ENCODE data around the gene GHR.

GHR gene

DNA sequence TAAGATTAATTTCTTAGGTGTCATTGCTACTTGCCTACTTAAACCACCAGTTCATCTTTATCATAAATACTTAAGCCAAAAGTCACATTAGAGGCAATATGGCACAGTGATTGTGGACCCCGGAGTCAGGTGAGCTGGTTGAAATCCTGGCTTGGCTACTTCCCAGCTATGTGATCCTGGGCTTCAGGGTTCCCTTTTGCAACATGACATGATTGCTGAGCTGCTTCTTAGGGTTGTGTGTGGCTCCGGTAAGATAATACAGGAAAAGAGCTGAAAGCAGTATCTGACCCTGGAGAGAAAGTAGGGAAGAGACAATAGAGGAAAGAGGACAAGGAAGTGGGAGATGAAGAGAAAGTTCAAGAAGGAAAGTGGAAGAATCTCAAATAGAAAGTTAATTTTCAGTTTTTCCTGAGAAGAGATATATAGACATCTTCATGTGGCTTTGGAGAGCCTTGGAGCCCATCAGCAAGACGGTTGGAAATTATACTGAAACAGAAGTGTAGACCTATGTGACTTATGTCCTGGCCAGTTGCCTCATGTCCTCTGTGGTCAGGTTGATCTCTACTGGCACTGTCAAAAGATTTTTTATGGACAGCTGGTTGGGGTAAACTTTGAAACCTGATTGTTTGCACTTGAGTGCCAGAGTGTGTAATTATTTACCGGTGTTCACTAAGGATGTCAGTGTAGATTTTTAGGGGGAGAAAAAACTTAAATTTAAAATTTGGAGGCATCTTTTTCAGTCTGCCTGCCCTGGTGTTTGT is 93.2 kb downstream of the GHR start:
- DNase-seq (ENCODE audit: low read depth in 2 of 2), result no peak

DNA sequence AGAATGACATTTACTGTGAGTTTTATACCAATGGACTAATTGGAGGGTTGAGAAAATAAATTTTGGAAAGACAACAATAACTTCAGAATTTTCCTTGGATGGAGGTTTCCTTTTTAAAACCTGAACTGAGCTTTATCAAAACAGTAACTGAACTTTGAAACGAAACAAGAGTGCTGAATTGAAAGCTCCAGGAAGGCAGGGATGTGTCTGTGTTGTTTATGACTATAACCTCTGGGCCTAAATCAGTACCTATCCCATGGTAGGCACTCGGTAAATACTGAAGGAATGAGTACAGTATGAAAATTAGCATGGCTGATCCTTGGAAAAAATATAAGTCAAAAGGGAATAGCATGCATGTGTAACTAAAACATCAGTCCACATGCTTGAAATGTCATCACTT is 93.9 kb downstream of the GHR start:
- DNase-seq (ENCODE audit: low read depth in 2 of 2), result no peak

DNA sequence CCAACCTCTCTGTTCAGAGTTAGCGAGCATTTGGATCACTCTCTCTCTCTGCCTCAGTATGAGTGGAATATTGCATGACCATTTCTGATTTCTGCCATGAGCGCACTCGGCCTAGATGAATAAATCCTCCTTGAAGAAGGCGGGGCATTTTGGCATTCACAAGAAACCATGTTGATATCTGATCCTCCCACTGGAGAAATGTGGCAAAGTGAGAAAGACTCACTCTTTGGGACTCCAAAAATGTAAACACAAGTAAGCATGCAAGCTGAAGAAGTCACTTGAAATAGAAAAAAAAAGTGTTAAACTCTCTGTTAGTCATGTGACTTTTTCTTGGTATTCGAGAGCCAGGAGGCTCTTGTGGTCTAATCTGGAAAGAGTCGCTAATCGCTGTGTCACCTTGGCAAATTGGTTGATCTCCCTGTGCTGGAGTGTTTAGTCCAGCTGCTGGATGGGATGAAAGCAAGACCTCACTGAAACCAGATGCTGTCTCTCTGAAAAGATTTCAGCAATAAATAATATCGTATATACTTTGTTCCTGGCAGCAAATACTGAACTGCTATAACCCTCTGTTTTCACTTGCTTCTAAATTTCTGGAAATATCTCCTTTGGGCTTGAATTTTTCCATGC is 95.5 kb downstream of the GHR start:
- no peak for DNase-seq (ENCODE audit: low read depth in 2 of 2)

DNA sequence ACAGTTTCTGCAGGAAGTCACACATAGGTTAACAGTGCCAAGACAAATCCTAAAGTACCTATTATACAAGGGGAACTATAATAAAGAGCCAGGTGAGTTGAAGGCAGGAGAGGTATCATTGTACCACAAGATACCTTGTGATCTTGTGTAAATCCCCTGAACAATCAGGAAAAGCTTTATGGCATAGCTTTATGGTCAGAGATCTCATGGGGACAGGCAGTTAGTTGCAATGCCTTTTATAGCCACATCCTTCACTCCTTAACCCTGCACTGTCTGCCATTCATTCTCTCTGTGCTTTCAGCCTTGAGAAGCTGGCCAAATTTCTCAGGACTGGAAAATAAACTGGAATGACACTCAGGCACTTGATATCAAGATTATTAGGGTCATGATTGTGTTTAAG is 97.0 kb downstream of the GHR start:
- no peak for DNase-seq (ENCODE audit: low read depth in 2 of 2)

DNA sequence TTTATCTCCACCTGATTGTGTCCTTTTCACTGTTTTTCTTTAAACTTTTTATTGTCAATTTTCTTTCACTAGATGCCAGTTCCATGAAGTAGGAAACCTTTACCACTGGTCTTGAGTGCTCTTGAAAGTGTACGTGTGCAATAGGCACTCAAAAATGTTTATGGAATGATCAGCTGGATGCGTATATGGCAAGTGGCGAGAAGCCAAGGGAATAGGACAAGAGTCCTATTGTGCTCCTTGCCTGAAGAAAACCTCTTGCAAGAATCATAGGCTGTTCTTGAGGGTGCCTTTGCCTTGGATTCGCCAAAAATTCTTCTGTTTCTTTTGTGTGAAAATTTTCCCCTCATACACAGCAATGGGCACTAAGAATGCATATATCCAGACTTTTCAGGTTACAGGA is 97.7 kb downstream of the GHR start:
- DNase-seq (ENCODE audit: low read depth in 2 of 2), result no peak

DNA sequence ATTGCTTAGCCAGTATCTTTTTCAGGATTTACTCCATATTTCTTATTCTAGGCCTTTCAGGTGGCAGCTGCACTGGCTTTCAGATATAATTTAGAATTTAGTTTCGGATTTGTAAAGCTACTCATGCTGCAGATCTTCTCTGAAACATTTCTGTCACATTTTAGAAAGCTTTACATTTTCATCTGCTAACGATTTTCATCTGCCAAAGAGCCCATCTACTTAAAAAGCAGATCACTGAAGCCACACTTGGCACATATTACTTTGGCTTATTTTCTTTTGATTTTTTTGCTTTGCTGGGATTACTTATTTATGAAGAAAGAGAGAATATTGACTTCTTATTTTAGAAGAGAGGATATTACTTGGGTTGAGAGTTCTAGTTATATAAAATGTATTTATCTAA is 98.2 kb downstream of the GHR start:
- DNase-seq (ENCODE audit: low read depth in 2 of 2), result no peak

DNA sequence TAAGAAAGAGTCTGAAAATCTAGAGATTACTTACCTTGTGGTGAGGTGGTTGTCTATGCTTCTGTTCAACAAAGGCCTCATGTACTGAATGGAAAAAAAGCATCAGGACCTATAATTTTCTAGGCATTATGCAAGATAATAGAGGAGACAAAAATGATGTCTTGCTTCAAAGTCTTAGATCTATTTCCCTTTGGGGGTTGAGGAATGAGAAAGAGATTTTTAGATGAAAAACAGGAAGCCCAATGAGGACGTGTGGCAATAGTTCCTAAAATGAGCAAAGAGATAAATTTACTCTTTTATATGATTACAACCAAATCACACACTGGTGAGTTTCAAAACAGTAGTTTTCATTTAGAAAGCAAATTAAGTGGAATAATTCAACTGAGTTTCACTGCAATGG is 99.5 kb downstream of the GHR start:
- no peak for DNase-seq (ENCODE audit: low read depth in 2 of 2)

DNA sequence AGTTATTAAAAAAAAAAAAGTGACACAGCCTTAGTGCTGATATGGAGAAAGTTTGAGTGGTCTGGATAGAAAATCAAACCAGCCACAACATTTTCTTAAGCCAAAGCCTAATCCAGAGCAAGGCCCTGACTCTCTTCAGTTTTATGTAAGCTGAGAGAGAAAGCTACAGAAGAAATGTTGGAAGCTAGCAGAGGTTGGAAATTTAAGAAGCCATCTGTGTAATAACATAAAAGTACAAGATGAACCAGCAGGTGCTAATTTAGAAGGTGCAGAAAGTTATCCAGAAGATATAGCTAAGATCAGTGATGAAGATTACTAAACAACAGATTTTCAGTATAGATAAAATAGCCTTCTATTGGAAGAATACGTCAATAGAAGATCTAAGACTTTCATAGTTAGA is 102.9 kb downstream of the GHR start:
- no peak for DNase-seq (ENCODE audit: low read depth in 2 of 2)

DNA sequence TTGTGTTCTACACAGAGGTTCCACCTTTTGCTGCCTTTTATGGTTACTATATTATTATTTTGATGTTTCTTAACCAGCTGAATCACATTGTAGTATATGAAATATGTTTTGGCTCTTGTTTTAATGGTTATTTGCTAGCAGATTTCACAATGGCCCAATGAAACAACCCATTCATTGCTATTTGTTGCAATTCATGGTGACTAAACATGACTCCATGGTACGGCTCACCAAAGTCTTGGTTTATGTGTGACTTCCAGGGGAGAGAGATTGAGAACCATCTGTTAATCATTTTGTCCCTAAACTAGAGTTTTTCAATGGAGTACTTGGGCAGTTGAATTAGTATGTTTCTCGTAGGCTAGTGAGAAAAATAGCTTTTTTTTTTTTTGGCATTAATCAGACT is 108.4 kb downstream of the GHR start:
- DNase-seq (ENCODE audit: low read depth in 2 of 2), result no peak

DNA sequence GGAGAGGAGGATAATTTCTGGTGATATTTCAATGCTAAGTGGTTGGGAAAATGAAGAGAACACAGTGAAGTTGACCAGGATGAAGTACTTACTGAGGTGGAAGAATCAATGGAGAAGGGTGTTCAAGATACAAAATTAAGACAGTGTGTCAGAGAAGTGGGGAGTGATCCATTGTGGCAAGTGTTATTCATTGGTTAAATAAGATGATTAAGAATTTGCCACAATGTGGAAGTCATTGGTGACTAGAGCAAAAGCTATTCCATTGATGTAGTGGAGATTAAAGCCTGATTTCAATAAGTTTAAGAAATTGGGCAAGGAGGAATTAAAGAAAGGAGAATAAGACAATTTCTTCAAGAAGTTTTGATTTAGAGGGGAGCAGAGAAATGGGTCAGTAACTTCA is 118.9 kb downstream of the GHR start:
- no peak for DNase-seq (ENCODE audit: low read depth in 2 of 2)

DNA sequence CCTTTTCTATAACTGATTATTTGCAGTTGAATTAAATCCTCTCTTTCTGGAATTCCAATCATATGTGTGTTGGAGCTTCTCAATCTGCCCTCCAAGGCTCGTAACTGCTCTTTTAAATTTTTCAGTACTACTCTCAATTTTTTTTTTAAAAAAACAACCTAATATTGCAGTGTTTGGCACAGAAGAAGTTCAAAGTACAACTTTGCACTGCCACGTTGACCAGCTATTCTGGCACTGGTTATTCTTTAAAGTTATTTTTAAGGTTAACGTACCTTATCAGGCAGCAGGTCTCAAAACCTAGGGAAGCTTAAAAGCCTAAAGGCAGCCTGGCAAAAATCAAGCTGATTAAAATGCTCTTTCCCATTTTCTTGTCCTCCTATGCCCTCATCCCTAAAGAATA is 120.5 kb downstream of the GHR start:
- no peak for DNase-seq (ENCODE audit: low read depth in 2 of 2)

DNA sequence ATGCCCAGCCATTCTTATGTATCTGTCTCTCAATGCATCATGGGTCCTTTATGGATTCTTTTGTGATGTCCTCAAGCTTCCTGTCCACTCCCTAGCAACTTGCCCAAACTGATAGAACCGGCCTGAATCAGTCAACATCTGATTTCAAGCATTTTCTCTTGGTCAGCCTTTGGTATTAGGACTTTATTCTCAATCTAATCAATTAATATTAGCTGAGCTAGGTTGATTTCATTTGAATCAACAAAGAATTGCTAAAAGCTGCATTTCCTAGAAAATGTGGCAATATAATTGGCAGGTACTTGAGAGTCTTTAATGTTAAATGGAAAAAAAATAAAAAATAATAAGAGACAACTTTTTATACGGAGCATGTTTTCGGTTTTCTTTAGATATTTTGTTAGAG is 121.8 kb downstream of the GHR start:
- DNase-seq (ENCODE audit: low read depth in 2 of 2), result no peak

DNA sequence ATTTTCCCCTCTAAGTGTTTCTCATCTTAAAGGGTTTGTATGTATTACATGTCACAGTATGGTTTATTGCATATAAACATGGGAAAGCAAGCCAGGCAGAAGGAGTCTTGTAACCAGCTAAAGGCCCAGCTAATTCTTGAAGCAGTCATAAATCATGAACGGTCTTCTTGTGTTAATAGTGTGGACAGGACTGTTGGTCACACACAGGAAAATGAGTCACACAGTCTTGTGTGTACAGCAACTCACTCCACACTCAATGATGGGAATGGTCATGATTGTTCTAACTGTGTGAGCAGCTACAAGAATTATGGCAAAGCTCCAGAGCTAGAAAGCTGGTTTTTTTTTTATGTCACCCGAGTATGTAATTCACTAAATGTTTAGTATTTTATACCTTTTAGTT is 123.9 kb downstream of the GHR start:
- DNase-seq (ENCODE audit: low read depth in 2 of 2), result no peak

DNA sequence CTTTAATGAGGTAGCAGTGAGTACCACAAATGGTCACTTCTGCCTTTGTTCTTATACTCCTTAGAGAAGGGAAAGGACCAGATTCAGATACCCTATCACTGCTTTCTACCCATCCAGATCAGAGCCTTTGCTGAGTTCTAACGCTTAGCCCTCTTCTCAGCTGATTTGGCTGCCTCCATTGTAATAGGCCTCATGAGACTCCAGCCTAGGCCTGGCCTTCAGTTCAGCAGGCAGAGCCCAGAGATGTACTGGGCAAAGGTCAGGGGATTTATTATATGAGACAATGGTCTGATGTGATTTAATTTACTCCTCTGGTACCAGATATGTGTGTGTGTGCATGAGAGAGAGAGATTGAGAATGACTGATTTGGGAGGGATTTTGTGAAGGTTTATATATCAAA is 124.7 kb downstream of the GHR start:
- no peak for DNase-seq (ENCODE audit: low read depth in 2 of 2)

DNA sequence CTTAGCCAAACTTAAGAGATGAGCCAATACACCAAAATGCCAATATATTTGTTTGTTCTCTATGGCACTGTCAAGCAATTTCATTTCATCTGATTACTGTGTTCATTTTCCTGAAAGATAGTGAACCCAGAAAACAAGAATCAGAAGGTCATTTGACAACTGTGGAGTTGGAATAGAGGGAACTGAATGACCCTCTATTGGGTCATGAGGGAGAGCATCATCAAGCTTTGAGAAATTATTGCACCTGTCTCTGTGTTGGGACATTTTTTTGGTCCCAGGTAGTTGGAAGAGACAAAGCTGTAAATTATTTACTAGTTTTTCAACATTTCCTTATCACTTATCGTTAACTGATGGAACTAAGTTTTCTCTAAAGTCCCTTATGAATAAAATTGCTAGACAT is 129.4 kb downstream of the GHR start:
- no peak for DNase-seq (ENCODE audit: low read depth in 2 of 2)

DNA sequence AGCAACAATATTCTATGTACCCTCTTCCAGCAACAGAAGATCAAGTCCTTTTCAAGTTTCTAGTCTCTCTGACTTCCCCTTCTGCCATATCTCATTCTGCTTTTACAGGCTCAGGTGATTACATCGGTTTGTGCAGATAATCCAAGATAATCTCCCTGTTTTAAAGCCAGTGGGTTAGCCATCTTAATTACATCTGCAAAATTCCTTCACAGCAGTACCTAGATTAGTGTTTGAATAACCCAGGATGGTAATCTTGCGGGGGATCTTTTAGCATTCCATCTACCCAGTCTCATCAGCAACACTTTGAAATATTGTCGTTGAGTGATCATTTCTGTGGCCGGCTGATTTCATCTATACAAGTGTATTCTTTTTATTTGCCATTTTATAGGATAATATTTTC is 130.2 kb downstream of the GHR start:
- no peak for DNase-seq (ENCODE audit: low read depth in 2 of 2)

DNA sequence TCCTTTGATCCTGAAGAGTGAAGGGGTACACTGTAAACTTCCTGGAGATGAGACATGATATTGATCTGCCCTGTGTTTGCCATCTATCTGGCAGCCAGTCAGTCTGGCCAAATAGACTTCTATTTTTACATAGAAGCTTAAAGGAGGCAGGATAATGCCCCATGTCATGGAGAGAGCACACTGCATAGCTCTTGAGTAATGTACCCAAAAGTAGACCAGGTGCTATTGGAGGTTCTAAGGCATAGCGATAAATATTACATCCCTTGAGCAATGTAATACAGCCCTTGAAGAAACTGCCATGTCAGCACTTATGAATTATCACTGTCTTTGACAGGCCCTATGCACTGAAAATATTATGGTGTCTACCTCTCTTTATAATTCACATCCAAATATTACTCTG is 131.8 kb downstream of the GHR start:
- no peak for DNase-seq (ENCODE audit: low read depth in 2 of 2)

DNA sequence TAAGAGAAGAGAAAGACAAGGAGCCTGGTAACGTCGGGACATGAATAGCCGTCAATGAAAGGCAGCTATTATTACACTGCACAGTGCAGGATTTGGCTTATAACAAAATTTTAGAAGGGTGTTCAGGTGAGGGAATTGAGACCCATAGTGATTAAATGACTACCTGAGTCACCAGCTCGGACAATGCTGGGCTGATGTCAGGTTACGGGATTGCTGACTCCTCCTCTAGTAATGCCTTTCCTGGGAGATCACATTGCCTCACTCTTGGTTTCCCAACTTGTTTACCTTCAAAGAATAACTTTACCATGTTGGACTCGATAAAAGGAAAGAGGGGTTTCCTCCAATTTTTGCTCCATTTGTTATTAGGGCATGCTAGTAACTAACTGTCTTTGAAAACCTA is 132.6 kb downstream of the GHR start:
- no peak for DNase-seq (ENCODE audit: low read depth in 2 of 2)

DNA sequence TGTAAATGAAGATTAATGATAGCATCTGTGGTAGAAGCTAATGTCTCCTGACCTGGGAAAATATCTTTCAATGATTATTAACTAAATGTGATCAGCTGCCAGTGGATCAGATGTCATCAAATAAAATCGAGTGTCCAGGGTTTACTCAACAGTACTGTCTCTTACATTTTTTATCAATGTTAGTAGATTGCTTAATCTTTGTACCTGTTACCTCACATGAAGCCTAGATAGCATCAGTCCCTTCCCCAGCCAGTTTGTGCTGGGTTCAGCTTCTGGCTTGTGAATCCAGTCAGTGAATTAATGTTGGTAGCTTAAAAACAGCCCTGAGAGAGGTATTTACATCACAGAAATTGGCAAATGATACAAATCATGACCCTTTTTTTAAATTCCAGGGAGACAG is 134.4 kb downstream of the GHR start:
- DNase-seq (ENCODE audit: low read depth in 2 of 2), result no peak

DNA sequence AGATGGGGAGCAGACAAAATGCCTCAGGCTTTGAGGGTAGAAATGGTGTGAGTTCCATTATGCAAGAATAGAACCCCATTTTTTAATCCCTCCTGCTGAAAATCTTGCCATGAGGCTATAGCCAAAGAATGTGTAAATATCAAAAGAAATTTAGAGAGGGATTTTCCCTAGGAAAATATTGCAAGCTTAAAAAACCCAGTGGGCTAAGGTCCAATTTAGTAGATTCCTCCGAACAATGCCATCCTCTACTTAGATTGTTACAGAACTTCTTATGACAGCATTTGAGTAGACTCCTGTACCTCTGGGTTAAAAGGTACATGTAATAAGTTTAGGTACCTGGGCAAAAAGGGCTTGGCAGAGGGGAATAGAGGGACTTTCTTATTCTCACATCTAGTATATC is 138.4 kb downstream of the GHR start:
- DNase-seq (ENCODE audit: low read depth in 2 of 2), result no peak

DNA sequence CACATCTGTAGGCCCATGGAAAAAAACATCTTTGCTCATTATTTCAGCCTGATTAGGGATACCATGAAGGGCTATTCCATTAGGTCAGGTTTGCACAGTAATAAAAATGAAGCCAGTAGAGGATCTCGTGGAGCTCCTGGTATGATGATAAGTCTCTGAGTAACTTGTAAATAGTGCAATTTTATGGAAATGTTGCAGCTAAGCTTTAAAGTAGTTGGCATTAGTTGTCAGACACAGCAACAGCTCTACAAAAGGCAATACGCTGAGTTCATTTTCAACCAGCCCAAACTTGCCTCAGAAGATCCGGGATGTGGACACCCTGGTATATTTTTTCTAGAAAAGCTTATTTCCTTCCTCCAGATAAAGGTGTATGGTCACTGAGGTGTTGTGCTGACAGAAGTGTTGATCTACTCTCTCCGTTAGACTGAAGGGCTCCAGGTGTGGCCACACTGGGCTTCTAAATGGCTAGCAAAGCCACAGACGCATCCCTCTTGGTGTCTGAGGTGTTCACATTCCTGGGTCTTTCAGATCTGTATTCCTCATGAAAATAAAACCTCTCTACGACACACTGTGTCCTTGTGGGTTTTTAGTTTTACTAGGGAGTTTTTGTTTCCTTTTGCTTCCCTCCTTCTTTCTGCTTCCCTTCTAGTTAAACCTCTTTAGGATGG is 141.6 kb downstream of the GHR start:
- DNase-seq (ENCODE audit: low read depth in 2 of 2), result no peak

DNA sequence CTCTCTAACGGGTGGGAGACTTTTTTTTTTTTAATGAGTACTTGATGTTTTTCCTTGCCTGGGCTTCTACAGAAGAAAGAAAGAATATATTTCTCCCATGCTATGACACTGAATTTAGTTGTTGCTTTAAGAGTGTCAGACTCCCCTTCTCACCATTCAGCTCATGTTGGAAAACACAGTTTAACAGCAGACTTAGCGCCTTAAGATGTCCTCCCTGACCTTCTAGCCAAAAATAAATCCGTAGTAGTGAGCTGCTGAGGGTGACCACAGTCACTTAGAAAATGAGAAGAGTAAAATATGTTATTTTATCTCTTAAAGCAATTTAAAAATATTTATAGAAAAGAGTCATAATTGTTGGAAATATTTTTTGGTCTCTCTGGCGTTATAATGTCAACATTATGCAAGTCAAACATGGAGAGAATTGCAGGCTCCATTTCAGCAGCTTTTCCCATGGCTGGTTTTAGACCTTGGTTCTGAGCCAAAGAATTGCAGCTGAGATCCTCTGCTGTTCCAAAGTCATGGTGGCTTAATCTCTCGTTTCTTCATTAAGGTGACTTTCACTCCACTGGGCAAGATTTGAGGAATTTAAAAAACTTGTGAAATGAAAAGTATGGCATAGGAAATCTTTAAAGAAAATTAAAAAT is 143.5 kb downstream of the GHR start:
- DNase-seq (ENCODE audit: low read depth in 2 of 2), result no peak

DNA sequence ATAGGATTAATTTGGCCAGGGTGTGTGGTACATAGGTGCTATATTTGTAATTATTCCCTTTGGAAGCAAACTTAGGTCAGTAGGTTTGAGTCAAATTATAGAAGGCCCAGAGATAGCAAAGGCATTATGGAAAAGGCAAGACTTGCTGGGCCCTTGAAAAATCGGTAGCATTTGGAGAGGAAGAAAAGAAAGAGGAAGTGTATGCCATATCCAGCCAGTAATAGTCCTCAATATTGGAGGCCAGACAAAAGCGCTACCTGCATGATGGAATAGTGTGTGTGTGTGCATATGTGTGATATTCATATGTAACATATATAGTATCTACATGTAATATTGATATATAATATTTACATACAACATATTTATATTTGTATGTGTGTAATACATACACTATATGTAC is 146.1 kb downstream of the GHR start:
- DNase-seq (ENCODE audit: low read depth in 2 of 2), result no peak

All from stimulated activated CD4-positive, alpha-beta T cell treated with anti-CD3 and anti-CD28 coated beads, Interleukin-4, amount 100 ng/mL, for 48 hours (primary cell).